Testis (tissue), 3 donors: Measurements from ENCODE around the gene ZFAND5. TPM values are rescaled to one million over a fixed set of nuclear protein-coding genes. Genes with fewer than 3 reads are reported as not detected.

Experiments used
- DNase-seq: peaks from one replicate; pipeline ENCODE4 v3.0.0-alpha.2; 2019
- H3K27ac ChIP-seq, 2 donors: fragments of 200-600 bp; sonication (generic); one replicate each; pipeline ENCODE4 v1.5.1; 2019
- H3K27me3 ChIP-seq: fragments of 200-600 bp; sonication (generic); one replicate; pipeline ENCODE4 v1.5.1; 2019
- H3K36me3 ChIP-seq: fragments of 200-600 bp; sonication (generic); one replicate; pipeline ENCODE4 v1.5.1; 2017; ENCODE audit warnings: low read depth; ENCODE audit errors: missing control alignments
- H3K4me1 ChIP-seq: fragments of 200-600 bp; sonication (generic); one replicate; pipeline ENCODE4 v1.5.1; 2019
- H3K4me3 ChIP-seq, 2 donors: fragments of 200-600 bp; sonication (generic); one replicate each; pipeline ENCODE4 v1.5.1; 2017 to 2019
- H3K9me3 ChIP-seq: fragments of 200-600 bp; sonication (generic); one replicate; pipeline ENCODE4 v1.5.1; 2017
- CTCF ChIP-seq, 3 experiments: fragments of 450-650 bp in 2 of 3; fragments of 200-600 bp in 1 of 3; sonication (generic) in 1 of 3; IDR thresholded peaks; one replicate each; pipeline ENCODE4 v1.5.1; 2016 to 2019; ENCODE audit warnings: antibody characterized with exemption in 3 of 3, mild to moderate bottlenecking in 2 of 3, moderate library complexity in 1 of 3
- POLR2A ChIP-seq: fragments of 450-650 bp; IDR thresholded peaks from one replicate; pipeline ENCODE4 v1.6.1; 2017; ENCODE audit warnings: antibody characterized with exemption, mild to moderate bottlenecking, moderate library complexity
- WGBS, 2 donors: methylation state at CpG; one replicate each; pipeline ENCODE4 v1.1.5; 2018; 5-methylcytosine and 5-hydroxymethylcytosine counted together
- intact Hi-C: fragments of 100-400 bp; cut with DNase I; formaldehyde crosslinking; loops from one replicate; pipeline ENCODE4 v1.15.1; 2023; ENCODE audit warnings: low total_unique reads
- polyA plus RNA-seq: library from polyadenylated mRNA; stranded (reverse); fragments of 350-450 nt; fragmentation: Illumina TruSeq; extraction: RNeasy Lipid Tissue Mini Kit (QIAGEN cat#74804); gene quantifications from one replicate; pipeline ENCODE4 v1.2.3, GENCODE V29; 2014; ENCODE audit warnings: low read depth, low replicate concordance; ENCODE audit not compliant: insufficient read depth
- total RNA-seq, 2 donors: library from RNA; depleted of rRNA; stranded (reverse); fragments of >200 nt; gene quantifications; one replicate each; pipeline ENCODE4 v1.2.3, GENCODE V29; 2016

ZFAND5 gene
- total and polyA plus RNA-seq, 3 donors from 2014 or later = 251 to 314 (median 313) TPM

GRCh38 chr9:72312386-72312987, 52.5 kb downstream of the ZFAND5 start:
- Histone ChIP-seq H3K4me3 (no peak overlapping the region), H3K9me3 (no peaks in the 10 kb centered on the region), H3K27me3 (no peaks in the 10 kb centered on the region), H3K27ac (no peak overlapping the region), H3K36me3 (no peaks in the 10 kb centered on the region), H3K4me1 (peaks cover 17% of the 10 kb centered on the region)
- TF ChIP-seq CTCF (IDR thresholded peaks at IDR 0.05) (no peak), POLR2A (no peak)
- no peak for DNase-seq
- intact Hi-C loops = no loop called here
- WGBS, 2 donors = 65 to 71% methylated on average over 10 of the region's 10 CpGs

GRCh38 chr9:72309364-72310133, 55.5 kb downstream of the ZFAND5 start:
- 90 to 93% methylated on average over 4 of the region's 4 CpGs for WGBS, 2 donors
- DNase-seq = no peak
- no peak overlapping the region for H3K4me3 ChIP-seq
- intact Hi-C loops = no loop called here
- H3K27me3 ChIP-seq = no peaks in the 10 kb centered on the region
- no peaks in the 10 kb centered on the region for H3K9me3 ChIP-seq
- H3K27ac ChIP-seq = no peak overlapping the region
- no peaks in the 10 kb centered on the region for H3K36me3 ChIP-seq
- TF ChIP-seq CTCF (IDR thresholded peaks at IDR 0.05) (no peak), POLR2A (no peak)
- peaks cover 4% of the 10 kb centered on the region for H3K4me1 ChIP-seq

- Histone ChIP-seq H3K27me3 (no peaks in the 10 kb centered on the region), H3K4me3 (no peak overlapping the region), H3K36me3 (no peaks in the 10 kb centered on the region), H3K4me1 (no peaks in the 10 kb centered on the region), H3K27ac (no peak overlapping the region), H3K9me3 (no peaks in the 10 kb centered on the region)
- 82 to 91% methylated on average over 1 of the region's 1 CpG for WGBS, 2 donors
- DNase-seq = no peak
- intact Hi-C loops = no loop called here
- TF ChIP-seq POLR2A (no peak), CTCF (IDR thresholded peaks at IDR 0.05) (no peak)
Measured at GRCh38 chr9:72306761-72307160, 58.2 kb downstream of the ZFAND5 start.

- no peak overlapping the region for H3K27ac ChIP-seq
- no peak for DNase-seq
- H3K9me3 ChIP-seq = no peaks in the 10 kb centered on the region
- intact Hi-C loops = no loop called here
- 85 to 88% methylated on average over 3 of the region's 3 CpGs for WGBS, 2 donors
- no peaks in the 10 kb centered on the region for H3K27me3 ChIP-seq
- no peaks in the 10 kb centered on the region for H3K4me1 ChIP-seq
- TF ChIP-seq CTCF (IDR thresholded peaks at IDR 0.05) (no peak), POLR2A (no peak)
- peak overlapping the region in 1 of 2 donors; percentile 14 for H3K4me3 ChIP-seq
- H3K36me3 ChIP-seq = no peaks in the 10 kb centered on the region
Measured at GRCh38 chr9:72305707-72306106, 59.3 kb downstream of the ZFAND5 start.
